ENCODE measurements around the gene KCNK1.

KCNK1 gene

GRCh38 chr1:233636503-233636877 is 22.6 kb downstream of the KCNK1 start:
- DNase-seq (ENCODE audit: low spot score), result no peak

- DNase-seq (ENCODE audit: low spot score), result no peak
These were observed 24.6 kb downstream of the KCNK1 start for GRCh38 chr1:233638513-233638912.

GRCh38 chr1:233639611-233640010 is 25.7 kb downstream of the KCNK1 start:
- DNase-seq (ENCODE audit: low spot score), result no peak

GRCh38 chr1:233640179-233640578 is 26.3 kb downstream of the KCNK1 start:
- no peak for DNase-seq (ENCODE audit: low spot score)

- no peak for DNase-seq (ENCODE audit: low spot score)
These were observed 27.1 kb downstream of the KCNK1 start for GRCh38 chr1:233641029-233641428.

GRCh38 chr1:233647073-233647472 is 33.2 kb downstream of the KCNK1 start:
- peak; percentile 35 for DNase-seq (ENCODE audit: low spot score)

- DNase-seq (ENCODE audit: low spot score), result no peak
These were observed 33.7 kb downstream of the KCNK1 start for GRCh38 chr1:233647636-233648035.

GRCh38 chr1:233651061-233651460 is 37.2 kb downstream of the KCNK1 start:
- DNase-seq (ENCODE audit: low spot score), result no peak

- no peak for DNase-seq (ENCODE audit: low spot score)
These were observed 37.8 kb downstream of the KCNK1 start for GRCh38 chr1:233651563-233652233.

- no peak for DNase-seq (ENCODE audit: low spot score)
These were observed 38.6 kb downstream of the KCNK1 start for GRCh38 chr1:233652526-233652925.

- DNase-seq (ENCODE audit: low spot score), result no peak
These were observed 40.9 kb downstream of the KCNK1 start for GRCh38 chr1:233654658-233655280.

- DNase-seq (ENCODE audit: low spot score), result no peak
These were observed 41.4 kb downstream of the KCNK1 start for GRCh38 chr1:233655301-233655740.

- no peak for DNase-seq (ENCODE audit: low spot score)
These were observed 42.2 kb downstream of the KCNK1 start for GRCh38 chr1:233656032-233656635.

GRCh38 chr1:233656687-233657086 is 42.8 kb downstream of the KCNK1 start:
- no peak for DNase-seq (ENCODE audit: low spot score)

- no peak for DNase-seq (ENCODE audit: low spot score)
These were observed 43.6 kb downstream of the KCNK1 start for GRCh38 chr1:233657466-233657865.

- no peak for DNase-seq (ENCODE audit: low spot score)
These were observed 45.6 kb downstream of the KCNK1 start for GRCh38 chr1:233659495-233659894.

- no peak for DNase-seq (ENCODE audit: low spot score)
These were observed 47.7 kb downstream of the KCNK1 start for GRCh38 chr1:233661376-233662159.

GRCh38 chr1:233662575-233663304 is 48.8 kb downstream of the KCNK1 start:
- peak; percentile 7 for DNase-seq (ENCODE audit: low spot score)

- DNase-seq (ENCODE audit: low spot score), result no peak
These were observed 50.3 kb downstream of the KCNK1 start for GRCh38 chr1:233664253-233664652.

- DNase-seq (ENCODE audit: low spot score), result no peak
These were observed 51.1 kb downstream of the KCNK1 start for GRCh38 chr1:233664804-233665574.

GRCh38 chr1:233665575-233666270 is 51.8 kb downstream of the KCNK1 start:
- no peak for DNase-seq (ENCODE audit: low spot score)

All from AG08395 (cell line).